ENCODE data around the gene RXRA.

DNA sequence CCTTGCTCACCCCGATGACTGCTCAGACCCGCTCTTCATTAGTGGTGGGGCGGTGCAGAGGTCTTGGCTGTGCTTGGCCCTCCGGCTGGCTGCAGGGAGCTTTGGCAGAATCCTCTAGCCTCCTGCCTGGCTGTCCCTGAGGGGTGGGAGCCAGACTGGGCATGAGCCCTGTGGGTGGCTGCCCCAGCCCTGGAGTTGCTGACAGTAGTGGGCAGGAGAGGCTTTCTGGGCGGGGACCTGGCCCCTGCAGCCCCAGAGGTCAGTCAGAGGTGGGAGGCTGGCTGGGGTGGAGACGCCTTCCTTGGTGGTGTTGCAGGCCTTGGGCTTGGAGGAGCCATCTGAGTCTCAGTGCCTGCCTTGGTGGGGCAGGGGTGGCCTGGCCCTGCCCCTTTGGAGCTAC is 146.0 kb downstream of the RXRA start:
- TF ChIP-seq CTCF (IDR thresholded peaks at IDR 0.05; ENCODE audit: low read length) (no peak), EZH2 (IDR thresholded peaks at IDR 0.05; ENCODE audit: borderline replicate concordance, low read length) (no peak)
